Measurements from ENCODE around the gene SETD5. TPM values are rescaled to one million over a fixed set of nuclear protein-coding genes. Genes with fewer than 3 reads are reported as not detected.

SETD5 gene
- total RNA-seq, 1 donor from 2014 or later: 161 TPM

DNA sequence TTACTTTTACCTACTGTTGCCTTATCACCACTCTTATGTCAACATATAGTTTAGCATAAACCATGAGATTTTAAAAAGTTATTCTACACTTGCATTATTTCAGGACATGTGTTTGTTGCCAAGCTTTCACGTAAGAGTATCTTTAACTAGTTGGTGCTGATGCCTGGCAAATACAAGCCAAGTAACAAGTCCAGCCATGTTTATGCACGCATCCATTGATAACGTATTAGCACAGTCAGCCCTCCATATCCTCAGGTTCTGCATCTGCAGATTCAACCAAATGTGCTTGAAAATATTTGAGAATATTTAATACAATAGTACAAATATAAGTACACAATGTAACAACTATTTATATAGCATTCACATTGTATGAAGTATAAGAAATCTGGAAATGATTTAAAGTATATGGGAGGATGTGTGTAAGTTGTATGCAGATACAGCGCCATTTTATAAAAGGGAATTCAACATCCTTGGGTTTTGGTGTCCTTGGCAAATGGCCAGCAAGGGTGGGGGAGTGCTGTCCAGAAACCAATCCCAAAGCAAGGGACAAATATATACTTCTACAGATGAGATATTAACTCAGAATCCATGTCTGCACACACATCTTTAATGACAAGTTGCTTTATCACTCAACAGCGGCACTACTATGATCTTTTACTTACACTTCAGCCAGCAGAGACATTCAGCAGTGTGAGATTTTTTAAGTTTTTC lies 8.7 kb upstream of the SETD5 start:
- H3K9me3 Mint-ChIP-seq (ENCODE audit: unreplicated experiment): no peaks in the 10 kb centered on the region
- no peak overlapping the region for H3K27ac Mint-ChIP-seq (ENCODE audit: unreplicated experiment)
- H3K4me1 Mint-ChIP-seq (ENCODE audit: unreplicated experiment): peaks cover 21% of the 10 kb centered on the region
- no peak for DNase-seq (ENCODE audit: extremely low spot score, unreplicated experiment)
- TF ChIP-seq, protein P1, sequence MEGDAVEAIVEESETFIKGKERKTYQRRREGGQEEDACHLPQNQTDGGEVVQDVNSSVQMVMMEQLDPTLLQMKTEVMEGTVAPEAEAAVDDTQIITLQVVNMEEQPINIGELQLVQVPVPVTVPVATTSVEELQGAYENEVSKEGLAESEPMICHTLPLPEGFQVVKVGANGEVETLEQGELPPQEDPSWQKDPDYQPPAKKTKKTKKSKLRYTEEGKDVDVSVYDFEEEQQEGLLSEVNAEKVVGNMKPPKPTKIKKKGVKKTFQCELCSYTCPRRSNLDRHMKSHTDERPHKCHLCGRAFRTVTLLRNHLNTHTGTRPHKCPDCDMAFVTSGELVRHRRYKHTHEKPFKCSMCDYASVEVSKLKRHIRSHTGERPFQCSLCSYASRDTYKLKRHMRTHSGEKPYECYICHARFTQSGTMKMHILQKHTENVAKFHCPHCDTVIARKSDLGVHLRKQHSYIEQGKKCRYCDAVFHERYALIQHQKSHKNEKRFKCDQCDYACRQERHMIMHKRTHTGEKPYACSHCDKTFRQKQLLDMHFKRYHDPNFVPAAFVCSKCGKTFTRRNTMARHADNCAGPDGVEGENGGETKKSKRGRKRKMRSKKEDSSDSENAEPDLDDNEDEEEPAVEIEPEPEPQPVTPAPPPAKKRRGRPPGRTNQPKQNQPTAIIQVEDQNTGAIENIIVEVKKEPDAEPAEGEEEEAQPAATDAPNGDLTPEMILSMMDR (IDR thresholded peaks at IDR 0.05): no peak
- peaks cover 60% of the 10 kb centered on the region for H3K36me3 Mint-ChIP-seq (ENCODE audit: unreplicated experiment)
- H3K27me3 Mint-ChIP-seq (ENCODE audit: unreplicated experiment): no peaks in the 10 kb centered on the region
- no peak overlapping the region for H3K4me3 Mint-ChIP-seq (ENCODE audit: unreplicated experiment)

DNA sequence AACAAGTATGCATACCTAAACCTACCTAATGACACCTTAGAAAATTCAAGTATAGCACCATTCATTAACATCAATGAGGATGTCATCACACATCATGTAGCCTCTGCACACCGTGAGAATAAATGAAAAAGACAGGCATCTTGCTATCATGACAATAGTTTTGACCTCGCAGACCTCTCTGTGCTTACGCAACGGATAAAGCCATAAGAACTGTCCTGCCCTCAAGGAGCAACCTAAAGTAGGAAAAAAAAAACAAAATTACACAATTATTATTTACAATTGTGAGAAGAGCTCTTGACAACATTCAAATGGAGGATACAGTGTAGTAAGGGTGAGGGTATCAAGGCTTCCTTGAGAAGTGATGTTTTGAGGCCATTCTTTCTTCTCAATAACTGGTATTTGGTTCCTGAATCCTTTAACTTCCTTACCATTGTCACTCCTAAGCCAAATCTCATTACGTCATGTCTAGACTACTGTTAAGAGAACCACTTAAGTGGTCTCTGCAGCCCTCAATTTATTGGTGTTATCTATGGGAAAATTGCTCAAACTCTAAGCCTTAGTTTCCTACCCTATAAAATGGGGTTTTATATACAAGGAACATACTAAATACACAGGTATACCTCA lies 7.0 kb upstream of the SETD5 start:
- H3K4me3 Mint-ChIP-seq (ENCODE audit: unreplicated experiment): no peak overlapping the region
- TF ChIP-seq, protein P1 (IDR thresholded peaks at IDR 0.05): no peak
- no peaks in the 10 kb centered on the region for H3K27me3 Mint-ChIP-seq (ENCODE audit: unreplicated experiment)
- H3K36me3 Mint-ChIP-seq (ENCODE audit: unreplicated experiment): peaks cover 58% of the 10 kb centered on the region
- no peaks in the 10 kb centered on the region for H3K9me3 Mint-ChIP-seq (ENCODE audit: unreplicated experiment)
- no peak for DNase-seq (ENCODE audit: extremely low spot score, unreplicated experiment)
- peaks cover 35% of the 10 kb centered on the region for H3K4me1 Mint-ChIP-seq (ENCODE audit: unreplicated experiment)
- H3K27ac Mint-ChIP-seq (ENCODE audit: unreplicated experiment): no peak overlapping the region

DNA sequence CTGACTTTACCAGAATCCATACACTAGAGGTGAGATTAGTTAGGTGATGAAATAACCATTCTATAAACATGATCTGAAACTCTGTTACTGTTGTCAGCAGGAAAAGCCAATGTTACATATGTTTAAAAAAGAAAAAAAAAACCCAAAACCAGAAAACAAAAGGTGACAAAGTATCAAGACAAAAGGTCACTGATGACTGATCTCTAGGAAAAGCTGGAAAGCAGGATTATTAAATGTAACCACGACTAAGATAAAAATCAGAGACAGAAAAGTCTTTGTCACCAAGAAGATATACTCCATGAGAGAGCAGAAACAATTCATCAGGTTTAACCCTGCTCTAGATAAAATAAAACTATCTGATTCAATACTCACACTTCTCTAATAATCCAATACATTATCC lies 5.4 kb upstream of the SETD5 start:
- DNase-seq (ENCODE audit: extremely low spot score, unreplicated experiment): no peak
- Mint-ChIP-seq H3K4me3 (ENCODE audit: unreplicated experiment) (no peak overlapping the region), H3K27me3 (ENCODE audit: unreplicated experiment) (no peaks in the 10 kb centered on the region), H3K4me1 (ENCODE audit: unreplicated experiment) (peaks cover 40% of the 10 kb centered on the region), H3K9me3 (ENCODE audit: unreplicated experiment) (no peaks in the 10 kb centered on the region), H3K36me3 (ENCODE audit: unreplicated experiment) (peaks cover 46% of the 10 kb centered on the region), H3K27ac (ENCODE audit: unreplicated experiment) (no peak overlapping the region)
- TF ChIP-seq, protein P1 (IDR thresholded peaks at IDR 0.05): no peak

DNA sequence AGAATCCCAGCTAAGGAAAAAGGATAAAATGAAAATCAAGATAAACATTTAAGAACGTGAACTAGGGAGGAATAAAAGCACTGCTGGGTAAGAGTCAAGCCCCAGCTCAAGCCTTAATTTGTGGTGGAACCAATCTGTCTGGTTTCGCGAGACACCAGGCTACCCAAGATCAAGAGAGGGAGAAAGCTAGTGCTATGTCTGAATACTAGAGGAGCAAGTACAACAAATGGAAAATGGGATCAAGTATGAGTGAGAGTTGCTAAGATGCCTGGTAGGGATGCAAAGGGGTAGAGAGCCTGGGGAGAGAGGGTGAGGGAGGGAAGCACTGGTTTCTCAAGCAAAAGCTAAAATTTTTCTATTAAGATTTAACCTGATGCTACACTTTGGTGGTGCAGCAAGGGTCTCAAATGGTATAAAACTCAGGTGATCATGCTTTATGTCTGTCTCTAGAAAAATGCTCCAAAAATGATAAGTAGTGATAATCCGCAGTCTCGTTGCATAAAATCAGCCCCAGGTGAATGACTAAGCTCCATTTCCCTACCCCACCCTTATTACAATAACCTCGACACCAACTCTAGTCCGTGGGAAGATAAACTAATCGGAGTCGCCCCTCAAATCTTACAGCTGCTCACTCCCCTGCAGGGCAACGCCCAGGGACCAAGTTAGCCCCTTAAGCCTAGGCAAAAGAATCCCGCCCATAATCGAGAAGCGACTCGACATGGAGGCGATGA lies 1.7 kb upstream of the SETD5 start:
- Mint-ChIP-seq H3K4me1 (ENCODE audit: unreplicated experiment) (peaks cover 56% of the 10 kb centered on the region), H3K4me3 (ENCODE audit: unreplicated experiment) (peak overlapping the region; percentile 88), H3K9me3 (ENCODE audit: unreplicated experiment) (no peaks in the 10 kb centered on the region), H3K27ac (ENCODE audit: unreplicated experiment) (peak overlapping the region; percentile 100), H3K27me3 (ENCODE audit: unreplicated experiment) (no peaks in the 10 kb centered on the region), H3K36me3 (ENCODE audit: unreplicated experiment) (peaks cover 20% of the 10 kb centered on the region)
- TF ChIP-seq, protein P1 (IDR thresholded peaks at IDR 0.05): no peak
- no peak for DNase-seq (ENCODE audit: extremely low spot score, unreplicated experiment)

DNA sequence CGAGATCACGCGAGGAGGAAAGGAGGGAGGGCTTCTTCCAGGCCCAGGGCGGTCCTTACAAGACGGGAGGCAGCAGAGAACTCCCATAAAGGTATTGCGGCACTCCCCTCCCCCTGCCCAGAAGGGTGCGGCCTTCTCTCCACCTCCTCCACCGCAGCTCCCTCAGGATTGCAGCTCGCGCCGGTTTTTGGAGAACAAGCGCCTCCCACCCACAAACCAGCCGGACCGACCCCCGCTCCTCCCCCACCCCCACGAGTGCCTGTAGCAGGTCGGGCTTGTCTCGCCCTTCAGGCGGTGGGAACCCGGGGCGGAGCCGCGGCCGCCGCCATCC lies 1.1 kb upstream of the SETD5 start:
- Mint-ChIP-seq H3K36me3 (ENCODE audit: unreplicated experiment) (peaks cover 14% of the 10 kb centered on the region), H3K4me3 (ENCODE audit: unreplicated experiment) (peak overlapping the region; percentile 88), H3K27me3 (ENCODE audit: unreplicated experiment) (no peaks in the 10 kb centered on the region), H3K4me1 (ENCODE audit: unreplicated experiment) (peaks cover 61% of the 10 kb centered on the region), H3K9me3 (ENCODE audit: unreplicated experiment) (no peaks in the 10 kb centered on the region), H3K27ac (ENCODE audit: unreplicated experiment) (peak overlapping the region; percentile 100)
- TF ChIP-seq, protein P1 (IDR thresholded peaks at IDR 0.05): no peak
- no peak for DNase-seq (ENCODE audit: extremely low spot score, unreplicated experiment)
